ENCODE data around the gene CDKL1. TPM values are rescaled to one million over a fixed set of nuclear protein-coding genes. Genes with fewer than 3 reads are reported as not detected.
A peak's percentile ranks its signal among the peaks of the same experiment; 100 is the strongest.

CDKL1 gene
- total and polyA plus RNA-seq, 2 of the 13 experiments (the other 11 are each of a cell fraction or from before 2014, with no cell fraction given) = 4.4 to 5.1 TPM

GRCh38 chr14:50396631-50397389 lies at the start of gene CDKL1 (continued):
- TF ChIP-seq ZNF574 (CRISPR knock-in tag; IDR thresholded peaks at IDR 0.05) (peak; percentile 83), HNRNPLL (IDR thresholded peaks at IDR 0.05; ENCODE audit: low read depth, low read length, poor library complexity, severe bottlenecking) (peak; percentile 86), EHMT2 (IDR thresholded peaks at IDR 0.05; ENCODE audit: borderline replicate concordance, low read depth, low read length) (no peak), ZEB1 (IDR thresholded peaks at IDR 0.05; ENCODE audit: insufficient replicate concordance, low read depth) (no peak), SYNCRIP (IDR thresholded peaks at IDR 0.05; ENCODE audit: insufficient read depth, low read depth, low read length) (no peak), PPARG (CRISPR knock-in tag; conservative IDR thresholded peaks at IDR 0.05) (no peak), PBX3 (CRISPR knock-in tag; IDR thresholded peaks at IDR 0.05; ENCODE audit: borderline replicate concordance) (0 out of 2 replicates have a peak, but pooled peaks have one; percentile 54), HOXA7 (CRISPR knock-in tag; IDR thresholded peaks at IDR 0.05) (no peak), ZNF432 (CRISPR knock-in tag; IDR thresholded peaks at IDR 0.05; ENCODE audit: borderline replicate concordance) (no peak), TP53 (CRISPR knock-in tag; conservative IDR thresholded peaks at IDR 0.05) (no peak), ZHX2 (IDR thresholded peaks at IDR 0.05; ENCODE audit: low read depth) (no peak), ZHX2 (CRISPR knock-in tag; IDR thresholded peaks at IDR 0.05; ENCODE audit: borderline replicate concordance) (peak; percentile 69; the same call in 1 of the 2 replicates), ZFP91 (CRISPR knock-in tag; IDR thresholded peaks at IDR 0.05; ENCODE audit: borderline replicate concordance) (no peak; the same call in 1 of the 2 replicates), ELF4 (CRISPR knock-in tag; IDR thresholded peaks at IDR 0.05; ENCODE audit: borderline replicate concordance) (no peak), NFYC (CRISPR knock-in tag; IDR thresholded peaks at IDR 0.05) (no peak), U2AF1 (optimal IDR thresholded peaks at IDR 0.05; ENCODE audit: low read depth, low read length) (no peak), FIP1L1 (IDR thresholded peaks at IDR 0.05; ENCODE audit: borderline replicate concordance, insufficient read depth, low read depth, low read length) (no peak)
